Caki2 (cell line): ENCODE results near the gene ASB18. TPM values are rescaled to one million over a fixed set of nuclear protein-coding genes. Genes with fewer than 3 reads are reported as not detected.

Source experiments
- DNase-seq: peaks from one replicate; pipeline ENCODE4 v3.0.0-alpha.2; 2015; ENCODE audit warnings: low read depth
- in situ Hi-C: cut with HindIII; loops from 2 replicates; pipeline ENCODE4 v1.10.0; 2016; ENCODE audit warnings: low sequenced_read_pairs, low pct_unique_long_range_greater_than_20kb, mixed read lengths
- total RNA-seq: library from RNA; depleted of rRNA; stranded (reverse); fragments of >200 nt; shearing (Covaris generic); gene quantifications from 2 replicates; pipeline ENCODE4 v1.2.3, GENCODE V29; 2014; ENCODE audit warnings: low replicate concordance

The ASB18 gene
- total RNA-seq, 1 experiment from 2014 or later: not detected

DNA sequence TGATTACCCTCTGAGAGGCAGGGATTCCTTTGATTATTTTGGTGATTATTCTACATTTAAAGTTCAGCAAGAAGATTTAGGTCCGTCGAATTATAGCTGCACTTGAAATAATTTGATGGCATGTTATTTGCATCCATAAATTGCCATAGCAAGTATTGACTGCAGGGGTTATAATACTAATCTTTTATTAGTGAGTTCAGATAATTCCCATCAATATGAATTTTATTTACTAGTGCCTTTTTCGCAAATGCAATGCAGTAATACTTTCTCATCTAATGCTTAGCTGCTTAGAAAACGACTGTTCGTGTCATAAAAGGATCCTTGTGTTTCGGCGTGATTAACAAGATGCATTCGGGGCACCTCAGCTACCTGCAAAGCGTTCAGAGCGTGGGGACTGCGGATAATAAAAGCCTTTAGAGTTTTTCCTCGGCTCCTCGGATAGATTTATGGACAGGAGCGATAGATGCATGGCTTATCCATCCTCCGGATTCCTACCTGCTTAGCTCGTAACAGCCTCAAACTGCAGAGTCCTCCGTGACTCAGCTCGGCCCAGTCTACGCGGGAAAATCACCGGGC is 93.5 kb downstream of the ASB18 start:
- in situ Hi-C loops: no loop called here

DNA sequence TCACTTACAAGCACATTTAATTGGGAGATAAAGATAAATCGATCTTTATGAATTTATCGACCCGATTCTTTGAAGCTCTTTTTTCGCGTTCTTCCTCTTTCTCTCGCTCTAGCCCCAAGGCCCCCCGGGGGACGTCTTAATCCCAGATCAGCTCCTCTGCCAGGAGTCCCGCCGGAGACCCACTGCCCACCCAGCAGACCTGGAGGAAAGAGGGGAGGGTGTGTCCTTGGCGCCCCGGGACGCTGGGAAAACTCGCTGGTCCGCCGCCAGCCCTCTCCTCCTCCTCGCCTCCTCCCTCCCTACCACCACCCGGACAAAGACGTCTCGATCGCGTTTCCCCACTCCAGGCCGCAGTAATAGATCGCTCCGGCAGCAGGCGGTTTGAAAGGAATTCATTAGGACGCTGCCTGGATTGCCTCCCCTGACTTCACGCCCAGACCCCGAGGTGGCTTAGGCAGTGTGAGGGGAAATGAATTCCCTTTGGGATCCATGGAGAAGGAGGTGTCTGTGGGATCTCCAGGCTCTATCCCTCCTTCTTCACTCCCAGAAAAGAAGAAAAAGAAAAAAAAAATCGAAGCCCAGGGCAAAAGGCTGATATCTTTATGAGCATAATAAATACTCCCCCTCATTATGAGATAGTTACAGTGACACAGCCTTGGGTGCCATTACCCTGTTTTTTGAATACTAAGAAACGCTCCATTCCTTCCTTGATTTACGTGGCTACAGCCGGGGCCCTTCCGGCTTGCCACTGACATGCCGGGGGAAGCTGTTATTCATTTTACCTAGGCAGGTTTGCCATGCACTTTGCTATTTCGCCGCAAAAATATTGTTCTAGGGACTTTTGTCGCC is 94.2 kb downstream of the ASB18 start:
- DNase-seq: no peak
- in situ Hi-C loops: no loop called here

More for the DNA sequence above, 93.5 kb downstream of the ASB18 start:
- no peak for DNase-seq

DNA sequence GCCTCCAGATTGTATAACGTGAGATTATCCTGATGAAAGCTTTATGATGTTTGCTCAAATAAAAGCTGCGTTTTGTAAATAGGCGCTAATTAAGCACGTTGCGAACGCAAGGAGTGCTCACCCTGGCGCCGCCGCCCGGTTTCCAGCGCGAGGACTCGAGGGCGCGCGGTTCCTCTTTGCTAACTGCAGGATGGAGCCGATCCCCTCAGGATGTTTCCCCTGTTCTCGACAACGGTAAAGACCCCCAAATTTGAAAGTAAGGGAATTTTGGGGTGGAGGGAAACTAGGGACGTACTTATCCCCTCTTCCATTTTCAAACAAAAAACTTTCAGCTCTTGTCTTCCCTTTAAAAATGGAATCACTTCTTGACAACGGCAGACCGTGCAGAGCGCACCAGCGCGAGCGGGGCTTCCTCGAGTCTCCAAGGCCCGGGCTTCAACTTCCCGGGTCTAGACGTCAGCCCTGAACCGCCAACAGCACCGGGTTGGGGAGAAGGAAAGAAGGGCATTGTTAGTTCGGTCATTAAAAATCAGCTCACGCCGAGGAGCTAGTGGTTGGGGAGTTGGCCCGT is 95.0 kb downstream of the ASB18 start:
- in situ Hi-C loops: no loop called here

DNA sequence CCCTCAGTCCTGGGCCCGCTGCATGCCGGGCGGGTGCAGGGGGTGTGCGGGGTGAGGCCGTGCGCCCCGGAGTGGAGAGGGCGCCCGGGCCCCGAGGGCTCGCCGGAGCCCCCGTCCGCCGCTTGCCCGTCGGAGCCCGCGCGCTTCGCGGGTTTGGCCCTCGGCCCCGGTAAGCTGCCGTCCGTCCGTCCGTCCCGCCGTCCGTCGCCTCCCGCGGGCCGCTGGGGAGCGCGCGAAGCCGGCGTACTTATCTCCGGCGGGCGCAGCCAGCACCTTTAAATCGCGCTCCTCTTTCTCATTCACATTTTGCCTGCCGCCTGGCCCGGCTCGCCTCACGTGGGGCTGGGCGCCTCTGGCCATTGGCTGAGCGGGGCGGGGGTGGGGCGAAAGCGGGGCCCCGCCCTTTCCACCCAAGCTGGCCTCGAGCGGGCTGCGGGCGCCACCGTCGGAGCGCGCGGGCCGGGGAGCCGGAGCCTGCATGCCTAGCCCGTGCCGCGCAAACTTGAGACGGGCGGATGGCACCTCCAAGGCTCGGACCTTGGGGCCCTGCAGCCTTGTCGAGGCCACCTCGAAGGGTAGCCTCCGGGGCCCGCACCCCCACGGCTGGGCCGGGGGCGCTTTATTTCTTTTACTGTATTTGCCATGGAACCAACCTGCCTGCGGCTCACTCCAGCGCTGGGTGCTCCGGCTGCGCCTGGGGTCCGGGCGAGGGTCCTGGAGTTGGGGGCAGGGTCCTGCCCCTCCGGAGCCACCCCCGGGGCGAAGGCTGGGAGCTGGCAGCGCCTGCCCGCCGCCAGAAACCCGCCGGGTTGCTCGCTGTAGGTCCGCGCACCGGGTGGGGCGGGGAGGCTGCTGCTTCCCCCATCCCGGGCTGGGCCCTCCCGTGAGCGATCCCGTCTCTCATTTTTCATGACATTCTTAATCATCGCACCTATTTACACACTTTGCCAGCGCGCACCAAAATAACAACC is 95.8 kb downstream of the ASB18 start, which contains the start of gene GBX2:
Gene GBX2 (minus strand): TSS at position 277 of the 971 bp plus-strand sequence. CDS start 415 bp downstream, outside the sequence.
- no peak for DNase-seq
- in situ Hi-C loops: no loop called here

More for the DNA sequence above, 95.0 kb downstream of the ASB18 start:
- no peak for DNase-seq

DNA sequence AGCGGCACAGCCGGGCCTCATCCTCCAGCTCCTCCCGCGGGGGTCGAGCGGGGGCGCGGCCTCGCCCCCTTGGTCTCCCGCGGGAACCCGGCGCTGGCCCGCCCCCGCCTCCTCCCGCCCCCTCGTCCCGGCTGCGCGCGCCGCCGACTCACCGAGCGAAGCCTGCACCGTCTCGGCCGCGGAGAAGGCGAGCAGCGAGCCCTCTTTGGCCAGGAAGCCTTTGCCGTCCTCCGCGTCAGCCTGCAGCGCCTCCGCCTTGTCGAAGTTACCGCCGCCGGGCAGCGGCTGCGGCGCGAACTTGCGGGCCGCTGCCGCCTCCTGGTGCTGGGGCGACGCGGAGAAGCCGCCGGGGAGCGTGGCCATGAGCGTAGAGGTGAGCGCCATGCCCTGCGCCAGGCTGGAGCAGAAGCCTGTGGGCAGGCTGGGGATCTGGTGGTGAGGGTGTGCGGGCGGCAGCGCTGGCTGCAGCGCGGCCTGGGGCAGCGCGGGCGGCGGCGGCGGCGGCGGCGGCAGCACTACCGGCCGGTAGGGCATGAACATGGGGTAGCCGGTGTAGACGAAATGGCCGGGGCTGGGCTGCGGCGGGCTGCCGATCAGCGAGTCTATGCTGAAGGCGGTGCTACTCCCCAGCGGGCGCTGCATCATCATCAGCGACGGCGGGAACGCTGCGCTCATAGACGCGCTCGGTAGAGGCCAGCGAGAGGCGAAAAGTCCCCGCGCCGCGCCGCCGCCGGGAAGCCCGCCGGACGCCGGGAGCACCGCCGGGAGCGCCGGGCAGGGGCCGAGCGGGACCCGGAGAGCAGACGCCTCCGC is 96.7 kb downstream of the ASB18 start:
- peak; percentile 59 for DNase-seq
- in situ Hi-C loops: no loop called here

DNA sequence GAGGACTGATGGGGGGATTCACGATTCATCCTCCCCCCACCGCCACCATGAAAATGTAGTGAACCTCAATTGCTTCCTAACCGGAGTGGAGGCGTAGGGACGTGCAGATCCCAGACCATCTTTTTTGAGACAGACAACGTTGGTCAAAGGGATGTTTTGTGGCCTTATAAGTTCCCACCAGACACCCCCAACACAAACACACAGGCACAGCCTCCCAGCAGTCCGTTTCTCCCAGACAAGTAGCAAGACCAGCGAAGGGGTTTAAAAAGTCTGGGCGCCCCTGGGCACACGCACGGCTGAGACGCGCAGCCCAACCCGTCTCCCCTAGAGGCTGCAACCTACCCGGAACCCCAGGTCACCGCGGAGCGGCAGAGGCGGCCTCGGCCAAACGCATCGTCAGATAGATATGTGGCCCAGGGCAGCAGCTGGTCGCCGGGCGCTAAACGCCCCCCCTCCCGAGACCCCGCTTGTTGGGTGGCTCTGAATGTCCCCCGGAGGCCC is 97.4 kb downstream of the ASB18 start:
- in situ Hi-C loops: no loop called here
- no peak for DNase-seq

DNA sequence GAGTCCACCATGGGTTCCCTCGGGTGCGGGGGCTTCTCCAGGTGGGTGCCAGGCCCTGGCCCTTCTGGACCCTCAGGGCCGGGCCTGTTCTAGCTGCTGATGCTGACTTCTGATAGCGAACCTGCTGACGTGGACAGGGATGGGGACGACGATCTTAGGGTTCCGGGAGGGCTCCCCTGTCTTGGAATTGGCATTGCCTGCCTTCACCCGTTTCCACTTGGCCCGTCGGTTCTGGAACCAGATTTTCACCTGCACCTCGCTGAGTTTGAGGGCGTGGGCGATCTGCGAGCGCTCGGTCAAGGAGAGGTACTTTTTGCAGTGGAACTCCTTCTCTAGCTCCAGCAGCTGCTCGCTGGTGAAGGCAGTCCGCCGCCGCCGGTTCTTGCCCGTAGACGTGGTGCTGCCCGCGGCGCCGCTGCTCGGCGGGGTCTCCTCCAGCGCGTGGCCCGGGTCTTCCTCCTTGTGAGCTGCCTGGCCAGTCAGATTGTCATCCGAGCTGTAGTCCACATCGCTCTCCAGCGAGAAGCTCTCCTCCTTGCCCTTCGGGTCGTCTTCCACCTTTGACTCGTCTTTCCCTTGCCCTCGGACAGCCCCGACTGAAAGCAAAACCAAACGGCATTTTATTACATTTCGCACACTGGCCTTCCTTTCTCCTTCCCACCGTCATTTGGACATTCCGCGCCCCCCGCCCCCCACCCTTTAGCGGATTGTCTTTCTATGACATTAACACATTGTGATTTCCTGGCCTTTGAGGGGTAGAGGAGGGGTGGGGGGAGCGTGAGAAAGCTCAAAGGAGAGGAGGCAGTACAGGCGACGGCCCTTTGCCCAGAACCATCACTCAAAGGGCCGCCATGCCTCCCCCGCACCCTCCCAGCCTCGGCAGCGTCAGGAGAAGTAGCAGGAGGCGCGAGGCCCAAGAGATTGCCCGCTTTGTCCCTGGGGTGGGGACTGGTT is 98.1 kb downstream of the ASB18 start:
- in situ Hi-C loops: no loop called here

DNA sequence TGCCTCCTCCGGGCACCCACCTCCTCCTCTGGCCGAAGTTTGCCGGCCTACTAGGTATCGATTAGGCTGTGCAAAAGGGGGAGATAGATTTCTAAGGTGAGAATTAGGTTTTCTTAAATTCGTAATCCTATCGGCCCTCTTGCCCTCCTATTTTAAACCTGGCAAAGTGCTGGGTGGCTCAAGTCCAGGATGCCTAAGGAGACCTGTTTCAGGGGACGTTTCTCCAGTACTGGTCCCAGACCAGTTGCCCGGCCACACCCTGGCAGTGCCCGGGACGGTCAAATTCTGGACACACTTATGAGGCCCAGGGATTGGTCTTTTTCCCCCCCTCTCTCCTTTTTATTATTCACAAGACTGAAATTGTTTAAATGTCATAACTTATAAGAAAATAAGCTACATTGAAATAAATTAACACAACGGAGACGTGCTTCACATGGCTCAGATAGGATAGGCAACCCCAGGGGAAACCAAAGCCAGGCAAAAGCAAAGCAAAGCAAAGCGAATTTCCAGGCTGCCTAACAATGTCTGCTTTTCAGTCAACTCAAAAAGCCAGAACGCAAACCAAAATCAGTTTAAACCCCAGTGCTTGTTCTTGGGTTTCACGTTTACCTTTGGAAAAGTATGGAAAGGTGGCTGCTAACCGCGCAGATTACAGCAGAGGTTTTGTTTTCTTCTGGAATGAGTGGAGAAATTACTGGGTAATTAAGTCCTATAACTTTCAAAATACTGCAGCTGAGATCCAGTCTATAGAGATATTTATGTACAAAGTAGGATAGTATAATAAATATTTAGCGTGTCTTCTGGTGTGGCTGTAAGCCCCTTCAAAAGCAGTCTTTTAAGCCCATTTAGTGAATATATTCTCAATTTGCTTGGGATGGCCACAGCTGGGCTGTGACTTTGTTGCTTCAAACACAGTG is 99.0 kb downstream of the ASB18 start:
- in situ Hi-C loops: no loop called here
- DNase-seq: no peak

More for the DNA sequence above, 98.1 kb downstream of the ASB18 start:
- DNase-seq: no peak

DNA sequence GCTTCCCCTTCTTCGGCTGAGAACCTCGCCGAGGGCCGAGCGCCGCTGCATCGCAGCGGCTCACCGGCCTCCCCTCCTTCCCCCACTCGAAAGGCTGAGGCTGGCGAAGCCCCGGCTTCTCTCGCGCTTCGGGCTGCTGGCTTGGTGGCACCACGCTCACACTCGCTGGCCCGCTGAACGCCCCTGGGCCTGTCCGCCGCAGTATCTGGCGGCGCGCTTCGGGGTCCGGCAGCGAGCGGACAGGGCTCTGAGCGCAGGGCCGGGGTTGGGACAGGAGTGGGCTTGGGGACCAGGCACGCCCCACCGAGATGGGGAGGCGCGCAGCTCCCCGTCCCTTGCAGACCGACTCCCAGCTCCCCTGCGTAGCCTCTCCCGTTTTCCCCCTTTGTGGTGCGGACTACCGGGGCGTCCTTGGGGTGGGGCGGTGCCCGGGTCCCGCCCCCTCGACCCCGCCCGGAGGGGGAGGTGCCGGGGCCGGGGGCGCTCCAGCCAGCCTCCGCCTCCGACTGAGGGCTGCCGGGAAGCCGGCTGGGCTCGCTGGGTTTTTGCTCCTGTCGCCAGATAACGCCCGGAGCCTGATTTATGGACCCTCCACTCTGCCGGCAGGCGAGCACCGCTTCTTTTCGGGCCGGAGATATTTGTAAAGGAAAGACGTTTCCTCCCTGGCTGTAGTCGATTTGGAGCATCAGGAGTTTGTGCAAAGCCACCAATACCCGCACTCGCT is 99.8 kb downstream of the ASB18 start:
- DNase-seq: no peak
- in situ Hi-C loops: no loop called here

DNA sequence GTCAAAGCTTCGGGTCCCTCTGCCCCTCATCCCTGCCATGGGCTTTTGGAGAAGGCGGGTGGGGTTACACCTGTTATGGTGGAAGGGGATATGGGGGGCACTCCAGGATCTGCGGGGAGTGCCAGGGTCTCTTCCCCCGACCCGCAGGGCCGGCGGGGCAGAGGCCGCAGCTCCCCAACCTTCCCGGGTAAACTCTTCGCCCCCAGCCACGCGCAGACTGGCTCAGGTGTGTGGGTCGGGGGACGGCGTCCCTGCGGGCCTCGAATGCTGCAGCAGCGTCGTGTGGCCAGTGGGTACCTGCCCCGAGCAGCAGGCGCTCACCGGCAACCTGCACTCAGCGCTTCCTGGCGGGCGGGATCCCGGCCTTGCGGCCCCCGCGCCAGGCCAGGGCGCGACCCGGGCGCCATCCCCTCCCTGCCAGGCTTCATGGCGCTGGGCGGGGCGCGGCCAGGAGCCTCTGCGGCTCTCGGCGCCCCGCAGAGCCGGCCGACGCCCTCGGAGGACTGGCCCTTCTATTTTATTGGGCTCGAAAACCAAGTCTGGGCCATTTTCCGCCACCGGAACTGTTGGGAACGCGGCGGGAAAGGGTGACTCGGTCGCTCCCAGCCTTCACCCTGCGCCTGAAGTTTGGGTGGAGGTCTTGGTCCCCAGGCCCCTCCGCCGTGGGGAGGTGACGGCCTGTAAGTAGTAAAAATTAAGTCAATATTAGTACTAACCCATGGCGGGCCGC is 100.6 kb downstream of the ASB18 start:
- DNase-seq: no peak
- in situ Hi-C loops: no loop called here

DNA sequence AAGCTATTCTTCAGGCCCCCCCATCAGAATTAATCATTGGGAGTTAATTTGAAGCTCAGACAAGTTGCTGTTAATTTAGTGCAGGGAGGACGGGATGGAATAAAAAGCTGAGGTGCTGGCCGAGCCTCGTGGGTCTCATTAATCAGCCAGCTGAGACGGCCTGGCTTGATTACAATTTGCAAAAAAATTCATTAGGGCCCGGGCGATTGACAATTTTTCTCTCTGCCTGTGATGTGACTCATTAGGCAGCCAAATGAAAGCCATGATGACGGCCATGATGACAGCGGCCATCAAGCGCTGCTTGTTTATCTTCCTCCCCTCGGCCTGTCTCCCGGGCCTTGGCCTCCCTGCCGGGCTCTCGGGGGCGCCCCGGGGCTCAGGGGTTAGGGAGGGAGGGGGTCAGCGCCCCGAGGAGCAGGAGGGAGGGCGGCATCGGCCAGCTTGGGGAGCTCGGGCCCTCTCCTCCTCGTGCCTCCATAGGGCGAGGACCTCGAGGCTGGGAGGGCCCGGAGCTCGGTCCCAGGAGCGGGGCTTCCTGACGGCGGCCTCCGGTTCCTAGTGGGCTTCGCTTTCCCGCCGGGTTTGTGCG is 101.2 kb downstream of the ASB18 start:
- in situ Hi-C loops: no loop called here
- DNase-seq: no peak

DNA sequence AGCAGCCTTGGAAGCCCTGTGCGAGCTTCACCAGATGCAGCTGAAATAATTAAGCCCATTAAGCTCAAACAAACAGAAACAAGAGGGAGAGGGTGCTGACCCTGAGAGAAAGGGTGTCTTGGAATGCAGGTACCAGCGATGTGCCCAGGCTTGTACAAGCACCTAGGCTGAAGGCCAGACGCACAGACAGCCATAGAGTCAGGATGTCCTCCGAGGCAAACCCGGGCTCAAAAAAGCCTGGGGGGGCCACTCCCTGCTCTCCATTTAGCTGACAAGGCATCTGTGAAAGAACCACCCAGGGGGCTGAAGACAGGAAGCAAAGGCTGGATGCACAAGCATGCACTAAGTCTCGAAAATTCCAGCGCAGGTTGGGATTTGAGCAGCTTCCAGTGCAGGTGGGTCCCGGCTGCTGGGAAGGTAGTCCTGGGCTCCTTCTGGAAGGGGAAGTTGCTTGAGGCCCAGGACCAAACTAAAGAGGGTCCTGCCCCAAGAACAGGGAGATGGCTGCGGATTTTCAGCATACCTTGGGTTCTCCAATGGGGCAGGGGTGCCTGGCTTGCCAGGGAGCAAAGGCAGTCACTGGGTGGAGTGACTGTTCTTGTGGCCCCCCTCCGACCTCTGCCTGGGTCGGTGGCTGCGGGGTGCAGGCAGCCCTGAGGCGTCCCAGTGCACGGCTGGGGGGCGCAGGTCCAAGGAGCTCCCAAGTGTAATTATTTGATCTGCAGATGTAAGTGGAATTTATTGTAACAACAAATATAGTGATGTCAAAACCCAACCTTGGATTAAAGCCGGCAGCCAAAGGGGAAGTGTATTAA is 102.0 kb downstream of the ASB18 start:
- in situ Hi-C loops: no loop called here
- no peak for DNase-seq

DNA sequence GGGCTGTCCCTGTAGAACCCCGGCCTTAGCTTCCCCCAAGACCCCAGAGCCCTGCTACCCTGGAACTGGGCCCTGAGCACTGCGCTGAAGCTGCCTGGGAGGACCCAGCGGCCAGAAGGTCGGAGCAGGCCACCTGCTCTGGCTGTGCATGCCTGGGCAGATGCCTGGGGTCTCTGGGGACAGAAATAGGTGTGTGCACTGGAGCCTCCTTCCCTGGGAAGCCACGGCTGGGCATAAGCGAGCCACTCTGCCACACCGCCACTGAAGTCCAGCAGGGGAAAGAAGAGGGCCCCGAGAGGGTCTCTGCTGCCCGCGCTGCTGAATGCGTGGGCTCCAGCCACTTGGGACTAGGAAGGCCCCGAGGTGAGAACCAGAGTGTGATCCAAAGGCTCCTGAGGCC is 102.7 kb downstream of the ASB18 start:
- in situ Hi-C loops: no loop called here
- DNase-seq: no peak
